Upper lobe of left lung (tissue), 4 donors: ENCODE data around the gene CD200R1.

ENCODE experiments used
- POLR2A ChIP-seq, 4 donors: fragments of 450-650 bp; IDR thresholded peaks; one replicate each; pipeline ENCODE4 v1.5.1; 2016 to 2017; ENCODE audit warnings: antibody characterized with exemption in 4 of 4, mild to moderate bottlenecking in 2 of 4
- TF ChIP-seq, protein P1 (sequence below), 6 experiments: fragments of 450-650 bp in 4 of 6; fragments of 200-600 bp in 2 of 6; sonication (generic) in 2 of 6; IDR thresholded peaks; one replicate each; pipeline ENCODE4 v1.5.1; 2016 to 2019; ENCODE audit warnings: antibody characterized with exemption in 6 of 6

DNA sequence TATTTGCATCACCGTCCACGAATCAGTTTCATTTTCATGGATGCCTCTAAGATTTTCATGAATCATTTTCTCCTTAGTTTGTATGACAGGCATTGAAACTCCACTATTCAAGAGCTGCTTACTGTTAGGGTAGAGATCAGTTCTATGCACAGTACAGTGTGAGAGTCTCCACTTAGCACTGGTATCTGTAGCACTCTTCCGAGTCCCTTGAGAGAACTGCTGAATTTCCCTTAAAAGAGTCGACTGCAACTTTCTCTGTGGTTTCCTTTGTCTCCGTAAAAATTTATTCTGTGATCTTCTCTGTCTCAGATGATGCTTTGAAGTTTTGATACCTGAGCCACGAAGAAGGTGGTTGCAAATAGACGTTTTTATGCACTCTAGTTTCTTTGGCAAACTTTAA lies 30.7 kb upstream of the CD200R1 start:
- TF ChIP-seq, protein P1, sequence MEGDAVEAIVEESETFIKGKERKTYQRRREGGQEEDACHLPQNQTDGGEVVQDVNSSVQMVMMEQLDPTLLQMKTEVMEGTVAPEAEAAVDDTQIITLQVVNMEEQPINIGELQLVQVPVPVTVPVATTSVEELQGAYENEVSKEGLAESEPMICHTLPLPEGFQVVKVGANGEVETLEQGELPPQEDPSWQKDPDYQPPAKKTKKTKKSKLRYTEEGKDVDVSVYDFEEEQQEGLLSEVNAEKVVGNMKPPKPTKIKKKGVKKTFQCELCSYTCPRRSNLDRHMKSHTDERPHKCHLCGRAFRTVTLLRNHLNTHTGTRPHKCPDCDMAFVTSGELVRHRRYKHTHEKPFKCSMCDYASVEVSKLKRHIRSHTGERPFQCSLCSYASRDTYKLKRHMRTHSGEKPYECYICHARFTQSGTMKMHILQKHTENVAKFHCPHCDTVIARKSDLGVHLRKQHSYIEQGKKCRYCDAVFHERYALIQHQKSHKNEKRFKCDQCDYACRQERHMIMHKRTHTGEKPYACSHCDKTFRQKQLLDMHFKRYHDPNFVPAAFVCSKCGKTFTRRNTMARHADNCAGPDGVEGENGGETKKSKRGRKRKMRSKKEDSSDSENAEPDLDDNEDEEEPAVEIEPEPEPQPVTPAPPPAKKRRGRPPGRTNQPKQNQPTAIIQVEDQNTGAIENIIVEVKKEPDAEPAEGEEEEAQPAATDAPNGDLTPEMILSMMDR (IDR thresholded peaks at IDR 0.05), result no peak
- no peak for TF ChIP-seq POLR2A (IDR thresholded peaks at IDR 0.05)
